IPS DF 6.9 (cell line): Measurements from ENCODE around the gene OR9Q1.
"Not testable (repeated sequence)": the region's sequence is repeated elsewhere in the genome, so short reads cannot be mapped to it uniquely, and the experiment has no call there.

ENCODE experiments used
- DNase-seq: peaks from one replicate; pipeline ENCODE4 v3.0.0-alpha.2; 2013; ENCODE audit warnings: low read depth, low spot score
- H3K27ac ChIP-seq: one replicate; pipeline ENCODE4 v1.5.1; 2013; ENCODE audit warnings: low read length, control low read depth
- H3K27me3 ChIP-seq: 2 replicates; pipeline ENCODE4 v1.6.1; 2013; ENCODE audit warnings: mild to moderate bottlenecking, low read length; ENCODE audit not compliant: control insufficient read depth, insufficient read depth
- H3K36me3 ChIP-seq: 2 replicates; pipeline ENCODE4 v1.6.1; 2013; ENCODE audit warnings: low read length; ENCODE audit not compliant: control insufficient read depth, insufficient read depth
- H3K4me1 ChIP-seq: 2 replicates; pipeline ENCODE4 v1.6.1; 2013; ENCODE audit warnings: low read length; ENCODE audit not compliant: control insufficient read depth, insufficient read depth
- H3K4me3 ChIP-seq: 2 replicates; pipeline ENCODE4 v1.5.1; 2013; ENCODE audit warnings: mild to moderate bottlenecking, low read length
- H3K9me3 ChIP-seq: 2 replicates; pipeline ENCODE4 v1.6.1; 2013; ENCODE audit warnings: low read length, inconsistent platforms; ENCODE audit not compliant: control insufficient read depth, insufficient read depth
- WGBS: extraction: QIAGEN DNeasy Blood & Tissue Kit; methylation state at CpG from one replicate; pipeline ENCODE4 v1.1.7; 2013; ENCODE audit warnings: mixed read lengths, missing lambda C conversion rate; ENCODE audit not compliant: insufficient read length, insufficient coverage; 5-methylcytosine and 5-hydroxymethylcytosine counted together

Gene OR9Q1

DNA sequence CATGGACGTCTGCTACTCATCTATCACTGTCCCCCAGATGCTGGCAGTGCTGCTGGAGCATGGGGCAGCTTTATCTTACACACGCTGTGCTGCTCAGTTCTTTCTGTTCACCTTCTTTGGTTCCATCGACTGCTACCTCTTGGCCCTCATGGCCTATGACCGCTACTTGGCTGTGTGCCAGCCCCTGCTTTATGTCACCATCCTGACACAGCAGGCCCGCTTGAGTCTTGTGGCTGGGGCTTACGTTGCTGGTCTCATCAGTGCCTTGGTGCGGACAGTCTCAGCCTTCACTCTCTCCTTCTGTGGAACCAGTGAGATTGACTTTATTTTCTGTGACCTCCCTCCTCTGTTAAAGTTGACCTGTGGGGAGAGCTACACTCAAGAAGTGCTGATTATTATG lies 156.0 kb downstream of the OR9Q1 start:
- no peaks in the 10 kb centered on the region for H3K4me1 ChIP-seq
- WGBS: no CpG with 5 or more reads among the region's 7 CpGs
- DNase-seq: no peak

DNA sequence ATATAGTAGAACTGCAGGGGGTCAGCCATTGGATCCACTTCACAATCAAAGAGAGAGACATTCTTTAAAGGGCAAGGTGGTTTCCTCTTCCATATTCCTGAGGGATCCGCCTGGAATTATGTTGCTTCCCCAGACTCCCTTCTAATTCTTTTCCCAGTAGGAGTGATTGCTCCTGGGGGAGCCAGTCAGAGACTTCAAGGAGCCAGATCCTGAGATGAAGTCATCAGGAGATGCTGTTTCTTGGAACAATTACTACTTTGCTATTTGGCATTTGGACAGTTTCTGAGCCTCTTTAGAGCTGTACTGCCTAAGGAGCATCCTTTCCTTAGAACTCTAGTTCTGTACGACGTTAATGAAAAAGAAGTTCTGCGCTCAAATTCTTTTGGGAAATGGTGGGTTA lies 163.3 kb downstream of the OR9Q1 start:
- DNase-seq: no peak
- no CpG with 5 or more reads among the region's 4 CpGs for WGBS

More for the DNA sequence above, 156.0 kb downstream of the OR9Q1 start:
- Histone ChIP-seq H3K27me3 (no peaks in the 10 kb centered on the region), H3K27ac (no peak overlapping the region), H3K4me3 (no peak overlapping the region), H3K36me3 (no peaks in the 10 kb centered on the region), H3K9me3 (no peaks in the 10 kb centered on the region)

DNA sequence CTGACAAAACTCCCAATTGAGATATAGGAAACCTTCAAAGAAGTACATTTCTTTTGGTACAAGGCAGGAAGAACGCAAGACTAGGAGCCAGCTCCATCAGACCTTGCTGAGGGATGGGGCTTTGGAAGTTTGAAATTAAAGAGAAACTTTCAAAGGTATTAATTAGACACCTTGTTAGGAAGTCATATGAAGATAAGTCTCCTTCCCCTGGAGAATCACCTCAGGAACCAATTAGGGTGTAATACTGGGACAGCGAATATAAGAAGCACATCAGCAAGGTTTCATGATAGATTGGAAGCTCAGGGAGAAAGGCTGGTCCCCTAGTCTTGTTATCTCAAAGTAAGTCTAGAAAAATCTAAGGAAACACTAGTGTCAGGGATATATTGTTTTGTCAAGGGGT lies 165.1 kb downstream of the OR9Q1 start, which contains the start of gene OR9Q2:
Gene OR9Q2, plus strand, starts transcription at position 301 of the 400 bp plus-strand sequence. CDS start 1,421 bp downstream, outside the sequence.
- Histone ChIP-seq H3K36me3 (no peaks in the 10 kb centered on the region), H3K4me3 (no peak within 1 kb of the TSS), H3K4me1 (no peaks in the 10 kb centered on the region), H3K27ac (no peak within 1 kb of the TSS), H3K9me3 (no peaks in the 10 kb centered on the region), H3K27me3 (no peaks in the 10 kb centered on the region; the same call in 1 of the 2 replicates)
- no peak for DNase-seq
- no CpG with 5 or more reads among the region's 2 CpGs for WGBS

More for the DNA sequence above, 163.3 kb downstream of the OR9Q1 start:
- Histone ChIP-seq H3K27me3 (no peaks in the 10 kb centered on the region; the same call in 1 of the 2 replicates), H3K36me3 (no peaks in the 10 kb centered on the region), H3K4me1 (no peaks in the 10 kb centered on the region), H3K27ac (no peak overlapping the region), H3K4me3 (no peak overlapping the region), H3K9me3 (no peaks in the 10 kb centered on the region)

DNA sequence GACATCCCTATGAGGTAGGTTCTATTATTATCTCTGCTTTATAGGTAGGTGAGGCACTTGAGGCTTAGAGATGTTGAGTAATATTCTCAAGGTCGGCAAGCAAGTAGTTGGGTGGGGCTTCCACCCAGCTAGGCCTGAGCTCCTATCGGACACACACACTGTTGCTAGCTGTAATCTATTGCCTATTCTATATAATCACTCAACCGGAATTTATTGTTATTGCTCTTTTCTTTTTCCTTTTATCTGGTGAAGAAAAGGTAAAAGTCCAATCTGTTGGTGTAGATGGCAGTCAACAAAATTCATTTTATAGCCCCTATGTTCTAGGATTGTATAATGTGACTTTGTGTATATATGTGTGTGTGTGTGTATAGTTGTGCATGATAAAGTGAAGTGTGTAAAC lies 168.5 kb downstream of the OR9Q1 start:
- Histone ChIP-seq H3K27me3 (no peaks in the 10 kb centered on the region), H3K9me3 (no peaks in the 10 kb centered on the region), H3K4me1 (no peaks in the 10 kb centered on the region), H3K4me3 (no peak overlapping the region), H3K36me3 (no peaks in the 10 kb centered on the region), H3K27ac (no peak overlapping the region)
- WGBS: no CpG with 5 or more reads among the region's 3 CpGs
- DNase-seq: no peak

DNA sequence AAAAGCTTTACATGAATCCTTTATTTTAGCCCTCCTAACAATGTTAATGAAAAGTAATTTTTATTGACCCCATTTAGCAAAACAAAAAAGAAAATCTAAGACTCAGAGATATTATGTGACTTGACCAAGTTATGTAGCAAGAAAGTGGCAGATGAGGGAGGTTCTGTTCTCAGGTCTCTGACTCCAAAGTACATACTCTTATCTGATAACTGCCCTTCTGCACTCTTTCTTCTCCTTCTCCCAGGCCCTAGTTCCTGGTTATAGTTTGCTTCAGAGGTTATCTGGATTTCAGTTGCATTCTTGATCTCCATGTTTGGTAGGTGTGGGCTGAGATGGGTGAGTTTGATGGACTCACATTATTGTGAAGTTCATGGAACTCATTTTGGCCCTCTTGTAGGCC lies 169.7 kb downstream of the OR9Q1 start:
- no peak overlapping the region for H3K4me3 ChIP-seq
- H3K36me3 ChIP-seq: no peaks in the 10 kb centered on the region
- DNase-seq: no peak
- no peaks in the 10 kb centered on the region for H3K4me1 ChIP-seq
- H3K9me3 ChIP-seq: no peaks in the 10 kb centered on the region
- H3K27ac ChIP-seq: no peak overlapping the region
- no peaks in the 10 kb centered on the region for H3K27me3 ChIP-seq

- no peak for DNase-seq
- Histone ChIP-seq H3K36me3 (no peaks in the 10 kb centered on the region), H3K27me3 (no peaks in the 10 kb centered on the region), H3K4me1 (no peaks in the 10 kb centered on the region), H3K4me3 (no peak overlapping the region), H3K27ac (no peak overlapping the region), H3K9me3 (no peaks in the 10 kb centered on the region)
- WGBS: no CpG with 5 or more reads among the region's 2 CpGs
These were observed 172.3 kb downstream of the OR9Q1 start for GRCh38 chr11:58195939-58196338.

DNA sequence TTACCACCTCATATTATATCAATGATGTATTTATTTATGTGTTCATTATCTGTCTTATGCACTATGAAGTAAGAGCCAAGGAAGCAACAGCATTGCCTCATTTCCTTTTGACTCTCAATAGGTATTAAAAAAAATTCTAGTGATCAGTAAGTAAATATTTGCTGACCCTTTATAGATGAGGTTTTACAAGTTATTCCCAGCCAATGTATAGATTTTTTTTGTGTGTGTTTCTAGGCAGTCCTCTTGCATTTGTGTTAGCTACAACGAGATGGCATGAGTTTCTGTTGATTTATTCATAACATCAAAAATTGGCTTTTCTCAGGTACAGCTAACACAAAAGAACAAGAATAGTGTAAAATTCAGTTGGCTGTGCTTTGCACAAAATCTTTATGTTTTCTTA lies 175.6 kb downstream of the OR9Q1 start:
- no peaks in the 10 kb centered on the region for H3K27me3 ChIP-seq
- DNase-seq: no peak
- H3K4me1 ChIP-seq: no peaks in the 10 kb centered on the region
- no peak overlapping the region for H3K4me3 ChIP-seq
- WGBS: no CpG with 5 or more reads among the region's 1 CpG
- no peaks in the 10 kb centered on the region for H3K36me3 ChIP-seq
- no peaks in the 10 kb centered on the region for H3K9me3 ChIP-seq
- no peak overlapping the region for H3K27ac ChIP-seq

GRCh38 chr11:58204042-58204441 lies 180.4 kb downstream of the OR9Q1 start, which contains the start of gene OR1S2:
Gene OR1S2, minus strand, starts transcription at chr11:58204142. Its CDS starts 0 bp downstream, at chr11:58204142.
- H3K9me3 ChIP-seq: no peaks in the 10 kb centered on the region
- DNase-seq: no peak
- H3K4me1 ChIP-seq: no peaks in the 10 kb centered on the region
- H3K36me3 ChIP-seq: no peaks in the 10 kb centered on the region
- no peak within 1 kb of the TSS for H3K27ac ChIP-seq
- H3K27me3 ChIP-seq: no peaks in the 10 kb centered on the region
- H3K4me3 ChIP-seq: no peak within 1 kb of the TSS

- H3K27me3 ChIP-seq, DNase-seq, H3K27ac ChIP-seq, H3K36me3 ChIP-seq, H3K4me3 ChIP-seq, H3K9me3 ChIP-seq, H3K4me1 ChIP-seq: not testable (repeated sequence)
- WGBS: no CpG with 5 or more reads among the region's 2 CpGs
These were observed 188.7 kb downstream of the OR9Q1 start, which contains the start of gene OR1S1 for GRCh38 chr11:58212420-58212819. Gene OR1S1, plus strand, starts transcription at chr11:58212720.

DNA sequence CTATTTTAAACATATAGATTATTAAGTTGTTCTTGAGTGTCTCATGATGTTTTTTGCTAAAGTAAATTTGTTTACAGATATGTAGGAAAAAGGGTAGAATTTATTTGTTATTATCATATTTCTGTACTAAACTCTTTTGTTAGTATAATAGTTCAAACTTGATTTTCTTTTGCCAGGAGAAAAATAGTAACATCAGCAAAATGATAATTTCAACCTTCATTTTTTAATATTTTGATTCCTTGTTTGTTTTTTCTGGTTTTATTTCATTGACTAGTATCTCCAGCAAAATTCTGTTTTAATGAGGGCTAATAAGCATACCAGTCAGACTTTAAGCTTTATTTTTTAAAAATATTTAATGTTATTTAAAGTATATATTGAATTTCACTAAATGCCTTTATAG lies 192.8 kb downstream of the OR9Q1 start:
- Histone ChIP-seq H3K27me3 (no peaks in the 10 kb centered on the region; the same call in 1 of the 2 replicates), H3K9me3 (no peaks in the 10 kb centered on the region), H3K27ac (no peak overlapping the region)

GRCh38 chr11:58222721-58223120 lies 199.0 kb downstream of the OR9Q1 start:
- Histone ChIP-seq H3K36me3 (no peaks in the 10 kb centered on the region), H3K27ac (no peak overlapping the region), H3K27me3 (no peaks in the 10 kb centered on the region; the same call in 1 of the 2 replicates), H3K9me3 (no peaks in the 10 kb centered on the region), H3K4me1 (no peaks in the 10 kb centered on the region), H3K4me3 (no peak overlapping the region)
- no CpG with 5 or more reads among the region's 7 CpGs for WGBS
- DNase-seq: no peak

More for the DNA sequence above, 192.8 kb downstream of the OR9Q1 start:
- Histone ChIP-seq H3K36me3 (no peaks in the 10 kb centered on the region), H3K4me3 (no peak overlapping the region), H3K4me1 (no peaks in the 10 kb centered on the region)
- no peak for DNase-seq
